HEK293 (cell line): ENCODE results near the gene XYLT2.

ENCODE experiments used
- ATF2 ChIP-seq: fragments of 450-650 bp; formaldehyde crosslinking; IDR thresholded peaks from 2 replicates; pipeline ENCODE4 v1.5.1; 2016; ENCODE audit warnings: missing biosample characterization, missing genetic modification characterization, low read depth
- GLIS1 ChIP-seq: fragments of 450-650 bp; formaldehyde crosslinking; IDR thresholded peaks from 2 replicates; pipeline ENCODE4 v1.5.1; 2016; ENCODE audit warnings: missing biosample characterization, missing genetic modification characterization
- ZNF175 ChIP-seq: fragments of 450-650 bp; formaldehyde crosslinking; IDR thresholded peaks from 2 replicates; pipeline ENCODE4 v1.5.1; 2016; ENCODE audit warnings: missing biosample characterization, missing genetic modification characterization
- ZNF184 ChIP-seq: fragments of 450-650 bp; IDR thresholded peaks from 2 replicates; pipeline ENCODE4 v1.5.1; 2018; ENCODE audit warnings: missing biosample characterization, mild to moderate bottlenecking, missing genetic modification characterization
- ZNF239 ChIP-seq: fragments of 450-650 bp; formaldehyde crosslinking; IDR thresholded peaks from 2 replicates; pipeline ENCODE4 v1.5.1; 2016; ENCODE audit warnings: missing biosample characterization, missing genetic modification characterization
- ZNF473 ChIP-seq: fragments of 450-650 bp; formaldehyde crosslinking; IDR thresholded peaks from 2 replicates; pipeline ENCODE4 v1.5.1; 2017; ENCODE audit warnings: missing biosample characterization, missing genetic modification characterization
- ZNF529 ChIP-seq: fragments of 450-650 bp; formaldehyde crosslinking; IDR thresholded peaks from 2 replicates; pipeline ENCODE4 v1.5.1; 2017; ENCODE audit warnings: missing genetic modification characterization, missing biosample characterization; ENCODE audit not compliant: insufficient replicate concordance
- TF ChIP-seq, protein P1 (sequence below): fragments of 450-650 bp; formaldehyde crosslinking; IDR thresholded peaks from 2 replicates; pipeline ENCODE4 v1.5.1; 2016; ENCODE audit warnings: missing biosample characterization, missing genetic modification characterization
- TF ChIP-seq, protein P2 (sequence below): fragments of 450-650 bp; formaldehyde crosslinking; IDR thresholded peaks from 2 replicates; pipeline ENCODE4 v1.5.1; 2016; ENCODE audit warnings: missing biosample characterization, missing genetic modification characterization, low read depth
- TF ChIP-seq, protein P3 (sequence below): fragments of 450-650 bp; formaldehyde crosslinking; IDR thresholded peaks from 2 replicates; pipeline ENCODE4 v1.5.1; 2016; ENCODE audit warnings: missing biosample characterization, missing genetic modification characterization
- TF ChIP-seq, protein P4 (sequence below): sonication (generic); formaldehyde crosslinking; IDR thresholded peaks from 2 replicates; pipeline ENCODE4 v1.8.1; 2022; ENCODE audit warnings: mild to moderate bottlenecking, moderate library complexity, missing genetic modification reagents

DNA sequence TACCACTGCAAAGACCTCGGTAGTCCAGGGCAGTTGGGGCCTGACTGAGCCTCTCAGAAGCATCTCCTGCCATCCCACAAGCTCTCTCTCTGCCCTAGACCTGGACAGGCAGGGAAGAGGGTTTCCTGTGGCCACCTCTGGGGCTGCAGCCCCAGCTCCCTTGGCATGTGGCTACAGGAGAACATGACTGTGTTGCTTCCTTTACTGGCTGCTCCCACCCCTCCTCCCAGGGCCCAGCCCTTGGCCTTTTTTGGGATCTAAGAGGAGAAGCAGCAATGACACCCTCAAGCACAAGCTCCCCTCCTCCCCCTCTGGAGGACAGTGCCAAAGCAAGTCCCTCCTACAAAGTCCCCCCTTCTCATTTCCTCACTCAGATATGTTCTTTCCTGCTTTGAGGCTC is 21.5 kb downstream of the XYLT2 start:
- no peak for TF ChIP-seq ZNF529 (tag by site-specific recombination)
- no peak for TF ChIP-seq ATF2 (tag by site-specific recombination)
- TF ChIP-seq, protein P1, sequence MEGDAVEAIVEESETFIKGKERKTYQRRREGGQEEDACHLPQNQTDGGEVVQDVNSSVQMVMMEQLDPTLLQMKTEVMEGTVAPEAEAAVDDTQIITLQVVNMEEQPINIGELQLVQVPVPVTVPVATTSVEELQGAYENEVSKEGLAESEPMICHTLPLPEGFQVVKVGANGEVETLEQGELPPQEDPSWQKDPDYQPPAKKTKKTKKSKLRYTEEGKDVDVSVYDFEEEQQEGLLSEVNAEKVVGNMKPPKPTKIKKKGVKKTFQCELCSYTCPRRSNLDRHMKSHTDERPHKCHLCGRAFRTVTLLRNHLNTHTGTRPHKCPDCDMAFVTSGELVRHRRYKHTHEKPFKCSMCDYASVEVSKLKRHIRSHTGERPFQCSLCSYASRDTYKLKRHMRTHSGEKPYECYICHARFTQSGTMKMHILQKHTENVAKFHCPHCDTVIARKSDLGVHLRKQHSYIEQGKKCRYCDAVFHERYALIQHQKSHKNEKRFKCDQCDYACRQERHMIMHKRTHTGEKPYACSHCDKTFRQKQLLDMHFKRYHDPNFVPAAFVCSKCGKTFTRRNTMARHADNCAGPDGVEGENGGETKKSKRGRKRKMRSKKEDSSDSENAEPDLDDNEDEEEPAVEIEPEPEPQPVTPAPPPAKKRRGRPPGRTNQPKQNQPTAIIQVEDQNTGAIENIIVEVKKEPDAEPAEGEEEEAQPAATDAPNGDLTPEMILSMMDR (tag by site-specific recombination): no peak
- TF ChIP-seq, protein P2, sequence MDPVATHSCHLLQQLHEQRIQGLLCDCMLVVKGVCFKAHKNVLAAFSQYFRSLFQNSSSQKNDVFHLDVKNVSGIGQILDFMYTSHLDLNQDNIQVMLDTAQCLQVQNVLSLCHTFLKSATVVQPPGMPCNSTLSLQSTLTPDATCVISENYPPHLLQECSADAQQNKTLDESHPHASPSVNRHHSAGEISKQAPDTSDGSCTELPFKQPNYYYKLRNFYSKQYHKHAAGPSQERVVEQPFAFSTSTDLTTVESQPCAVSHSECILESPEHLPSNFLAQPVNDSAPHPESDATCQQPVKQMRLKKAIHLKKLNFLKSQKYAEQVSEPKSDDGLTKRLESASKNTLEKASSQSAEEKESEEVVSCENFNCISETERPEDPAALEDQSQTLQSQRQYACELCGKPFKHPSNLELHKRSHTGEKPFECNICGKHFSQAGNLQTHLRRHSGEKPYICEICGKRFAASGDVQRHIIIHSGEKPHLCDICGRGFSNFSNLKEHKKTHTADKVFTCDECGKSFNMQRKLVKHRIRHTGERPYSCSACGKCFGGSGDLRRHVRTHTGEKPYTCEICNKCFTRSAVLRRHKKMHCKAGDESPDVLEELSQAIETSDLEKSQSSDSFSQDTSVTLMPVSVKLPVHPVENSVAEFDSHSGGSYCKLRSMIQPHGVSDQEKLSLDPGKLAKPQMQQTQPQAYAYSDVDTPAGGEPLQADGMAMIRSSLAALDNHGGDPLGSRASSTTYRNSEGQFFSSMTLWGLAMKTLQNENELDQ (tag by site-specific recombination): no peak
- TF ChIP-seq ZNF184 (tag by site-specific recombination): no peak
- TF ChIP-seq, protein P3, sequence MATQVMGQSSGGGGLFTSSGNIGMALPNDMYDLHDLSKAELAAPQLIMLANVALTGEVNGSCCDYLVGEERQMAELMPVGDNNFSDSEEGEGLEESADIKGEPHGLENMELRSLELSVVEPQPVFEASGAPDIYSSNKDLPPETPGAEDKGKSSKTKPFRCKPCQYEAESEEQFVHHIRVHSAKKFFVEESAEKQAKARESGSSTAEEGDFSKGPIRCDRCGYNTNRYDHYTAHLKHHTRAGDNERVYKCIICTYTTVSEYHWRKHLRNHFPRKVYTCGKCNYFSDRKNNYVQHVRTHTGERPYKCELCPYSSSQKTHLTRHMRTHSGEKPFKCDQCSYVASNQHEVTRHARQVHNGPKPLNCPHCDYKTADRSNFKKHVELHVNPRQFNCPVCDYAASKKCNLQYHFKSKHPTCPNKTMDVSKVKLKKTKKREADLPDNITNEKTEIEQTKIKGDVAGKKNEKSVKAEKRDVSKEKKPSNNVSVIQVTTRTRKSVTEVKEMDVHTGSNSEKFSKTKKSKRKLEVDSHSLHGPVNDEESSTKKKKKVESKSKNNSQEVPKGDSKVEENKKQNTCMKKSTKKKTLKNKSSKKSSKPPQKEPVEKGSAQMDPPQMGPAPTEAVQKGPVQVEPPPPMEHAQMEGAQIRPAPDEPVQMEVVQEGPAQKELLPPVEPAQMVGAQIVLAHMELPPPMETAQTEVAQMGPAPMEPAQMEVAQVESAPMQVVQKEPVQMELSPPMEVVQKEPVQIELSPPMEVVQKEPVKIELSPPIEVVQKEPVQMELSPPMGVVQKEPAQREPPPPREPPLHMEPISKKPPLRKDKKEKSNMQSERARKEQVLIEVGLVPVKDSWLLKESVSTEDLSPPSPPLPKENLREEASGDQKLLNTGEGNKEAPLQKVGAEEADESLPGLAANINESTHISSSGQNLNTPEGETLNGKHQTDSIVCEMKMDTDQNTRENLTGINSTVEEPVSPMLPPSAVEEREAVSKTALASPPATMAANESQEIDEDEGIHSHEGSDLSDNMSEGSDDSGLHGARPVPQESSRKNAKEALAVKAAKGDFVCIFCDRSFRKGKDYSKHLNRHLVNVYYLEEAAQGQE (tag by site-specific recombination): no peak
- TF ChIP-seq GLIS1 (tag by site-specific recombination): no peak
- no peak for TF ChIP-seq ZNF473 (tag by site-specific recombination)
- TF ChIP-seq, protein P4, sequence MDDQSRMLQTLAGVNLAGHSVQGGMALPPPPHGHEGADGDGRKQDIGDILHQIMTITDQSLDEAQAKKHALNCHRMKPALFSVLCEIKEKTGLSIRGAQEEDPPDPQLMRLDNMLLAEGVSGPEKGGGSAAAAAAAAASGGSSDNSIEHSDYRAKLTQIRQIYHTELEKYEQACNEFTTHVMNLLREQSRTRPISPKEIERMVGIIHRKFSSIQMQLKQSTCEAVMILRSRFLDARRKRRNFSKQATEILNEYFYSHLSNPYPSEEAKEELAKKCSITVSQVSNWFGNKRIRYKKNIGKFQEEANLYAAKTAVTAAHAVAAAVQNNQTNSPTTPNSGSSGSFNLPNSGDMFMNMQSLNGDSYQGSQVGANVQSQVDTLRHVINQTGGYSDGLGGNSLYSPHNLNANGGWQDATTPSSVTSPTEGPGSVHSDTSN: no peak
- no peak for TF ChIP-seq ZNF175 (tag by site-specific recombination)
- TF ChIP-seq ZNF239: no peak
